GM18526 (cell line): ENCODE results near the gene MIR17HG.

Experiments
- POLR2A ChIP-seq: IDR thresholded peaks from 3 replicates; pipeline ENCODE4 v1.6.1; 2011; ENCODE audit not compliant: insufficient read length; ENCODE audit errors: extremely low read depth

The MIR17HG gene

GRCh38 chr13:91397595-91397994 is 50.1 kb downstream of the MIR17HG start:
- no peak for TF ChIP-seq POLR2A

- TF ChIP-seq POLR2A, result no peak
Measured at GRCh38 chr13:91398413-91399188, 51.1 kb downstream of the MIR17HG start, which contains the start of gene GPC5. GPC5 (plus strand) TSS chr13:91398621.

- no peak for TF ChIP-seq POLR2A
Measured at GRCh38 chr13:91399189-91400062, 51.9 kb downstream of the MIR17HG start.

- no peak for TF ChIP-seq POLR2A
Measured at GRCh38 chr13:91400063-91400399, 52.5 kb downstream of the MIR17HG start.

GRCh38 chr13:91400671-91401070 is 53.2 kb downstream of the MIR17HG start:
- no peak for TF ChIP-seq POLR2A

- TF ChIP-seq POLR2A, result no peak
Measured at GRCh38 chr13:91401920-91402319, 54.4 kb downstream of the MIR17HG start.
